ENCODE results near the gene RAD21L1. TPM values are rescaled to one million over a fixed set of nuclear protein-coding genes. Genes with fewer than 3 reads are reported as not detected.

Gene RAD21L1
- total RNA-seq, 1 donor from 2014 or later: not detected

DNA sequence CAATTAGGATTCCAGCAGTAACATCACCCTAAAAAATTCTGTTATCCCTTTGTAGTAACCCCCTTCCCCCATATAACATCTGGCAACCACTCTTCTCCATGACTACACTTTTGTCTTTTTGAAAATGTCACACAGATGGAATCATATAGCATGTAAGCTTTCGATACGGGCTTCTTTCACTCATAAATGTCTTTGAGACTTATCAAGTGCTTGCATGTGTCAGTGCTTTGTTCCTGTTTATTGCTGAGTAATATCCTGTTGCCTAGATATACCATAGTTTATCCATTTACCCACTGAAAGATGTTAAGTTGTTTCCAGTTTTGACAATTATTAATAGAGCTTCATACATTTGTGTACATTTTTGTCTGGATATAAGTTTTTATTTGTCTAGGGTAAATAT, 29.8 kb downstream of the RAD21L1 start:
- no peak for DNase-seq (ENCODE audit: low spot score)
- Mint-ChIP-seq H3K27me3 (ENCODE audit: low read depth) (peaks cover 12% of the 10 kb centered on the region), H3K9me3 (ENCODE audit: low read depth) (peaks cover 3% of the 10 kb centered on the region), H3K27ac (ENCODE audit: unreplicated experiment) (no peak overlapping the region), H3K36me3 (ENCODE audit: low read depth) (no peaks in the 10 kb centered on the region), H3K4me3 (ENCODE audit: unreplicated experiment) (no peak overlapping the region), H3K4me1 (ENCODE audit: low read depth) (no peaks in the 10 kb centered on the region)
- no peak for TF ChIP-seq CTCF (IDR thresholded peaks at IDR 0.05)

- no peak for DNase-seq (ENCODE audit: low spot score)
- no peak overlapping the region for H3K27ac Mint-ChIP-seq (ENCODE audit: unreplicated experiment)
- H3K9me3 Mint-ChIP-seq (ENCODE audit: low read depth): no peaks in the 10 kb centered on the region
- H3K4me3 Mint-ChIP-seq (ENCODE audit: unreplicated experiment): no peak overlapping the region
- H3K27me3 Mint-ChIP-seq (ENCODE audit: low read depth): peaks cover 3% of the 10 kb centered on the region
- H3K36me3 Mint-ChIP-seq (ENCODE audit: low read depth): no peaks in the 10 kb centered on the region
- no peak for TF ChIP-seq CTCF (IDR thresholded peaks at IDR 0.05)
- H3K4me1 Mint-ChIP-seq (ENCODE audit: low read depth): peaks cover 26% of the 10 kb centered on the region
Measured at GRCh38 chr20:1263853-1264252, 38.0 kb downstream of the RAD21L1 start.

DNA sequence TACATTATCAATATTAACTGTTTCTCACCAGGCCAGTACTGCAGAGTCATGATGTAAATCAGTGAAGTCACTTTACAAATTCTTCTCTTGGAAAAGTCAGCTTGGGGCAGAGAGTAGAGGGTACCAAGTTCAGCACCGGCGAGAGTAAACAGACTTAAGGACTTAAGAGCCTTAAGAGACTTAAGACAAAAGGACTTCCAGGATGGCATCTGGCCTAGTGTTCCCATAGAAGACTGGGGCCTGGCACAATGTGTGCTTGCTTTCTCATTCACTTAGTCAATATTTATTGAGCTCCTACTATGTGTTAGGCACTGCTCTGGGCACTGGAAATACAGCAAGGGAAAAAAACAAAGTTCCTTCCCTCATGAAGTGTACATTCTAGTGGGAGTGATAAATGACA, 38.9 kb downstream of the RAD21L1 start:
- no peak for TF ChIP-seq CTCF (IDR thresholded peaks at IDR 0.05)
- no peak overlapping the region for H3K4me3 Mint-ChIP-seq (ENCODE audit: unreplicated experiment)
- H3K27me3 Mint-ChIP-seq (ENCODE audit: low read depth): peaks cover 3% of the 10 kb centered on the region
- H3K27ac Mint-ChIP-seq (ENCODE audit: unreplicated experiment): no peak overlapping the region
- H3K4me1 Mint-ChIP-seq (ENCODE audit: low read depth): peaks cover 26% of the 10 kb centered on the region
- H3K9me3 Mint-ChIP-seq (ENCODE audit: low read depth): no peaks in the 10 kb centered on the region
- no peak for DNase-seq (ENCODE audit: low spot score)
- no peaks in the 10 kb centered on the region for H3K36me3 Mint-ChIP-seq (ENCODE audit: low read depth)

- TF ChIP-seq CTCF (IDR thresholded peaks at IDR 0.05): no peak
- Mint-ChIP-seq H3K9me3 (ENCODE audit: low read depth) (no peaks in the 10 kb centered on the region), H3K4me1 (ENCODE audit: low read depth) (peaks cover 26% of the 10 kb centered on the region), H3K36me3 (ENCODE audit: low read depth) (no peaks in the 10 kb centered on the region), H3K4me3 (ENCODE audit: unreplicated experiment) (peak overlapping the region; percentile 72), H3K27ac (ENCODE audit: unreplicated experiment) (peak overlapping the region; percentile 23), H3K27me3 (ENCODE audit: low read depth) (peaks cover 3% of the 10 kb centered on the region)
- DNase-seq (ENCODE audit: low spot score): no peak
Measured at GRCh38 chr20:1265226-1265915, 39.5 kb downstream of the RAD21L1 start.

DNA sequence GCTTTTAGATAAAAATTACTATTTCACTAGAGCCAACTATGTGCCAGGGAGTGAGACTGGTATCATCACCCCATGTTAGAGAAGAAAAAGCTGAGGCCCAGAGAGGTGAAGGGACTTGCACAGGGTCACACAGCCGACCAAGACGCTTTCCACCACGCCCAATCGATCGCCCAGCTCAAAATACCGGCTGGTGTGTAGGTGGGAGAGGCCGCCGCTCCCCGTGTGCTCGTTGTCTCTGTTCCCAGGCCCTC, 40.0 kb downstream of the RAD21L1 start:
- H3K9me3 Mint-ChIP-seq (ENCODE audit: low read depth): no peaks in the 10 kb centered on the region
- TF ChIP-seq CTCF (IDR thresholded peaks at IDR 0.05): no peak
- H3K27me3 Mint-ChIP-seq (ENCODE audit: low read depth): peaks cover 2% of the 10 kb centered on the region
- DNase-seq (ENCODE audit: low spot score): no peak
- no peaks in the 10 kb centered on the region for H3K36me3 Mint-ChIP-seq (ENCODE audit: low read depth)
- H3K4me3 Mint-ChIP-seq (ENCODE audit: unreplicated experiment): peak overlapping the region; percentile 72
- peak overlapping the region; percentile 87 for H3K27ac Mint-ChIP-seq (ENCODE audit: unreplicated experiment)
- H3K4me1 Mint-ChIP-seq (ENCODE audit: low read depth): peaks cover 26% of the 10 kb centered on the region

Measured in chondrocyte (in vitro differentiated cells).